ENCODE data around the gene RILPL2. TPM values are rescaled to one million over a fixed set of nuclear protein-coding genes. Genes with fewer than 3 reads are reported as not detected.
"Not testable (repeated sequence)": the region's sequence is repeated elsewhere in the genome, so short reads cannot be mapped to it uniquely, and the experiment has no call there.

RILPL2 gene, protein sequence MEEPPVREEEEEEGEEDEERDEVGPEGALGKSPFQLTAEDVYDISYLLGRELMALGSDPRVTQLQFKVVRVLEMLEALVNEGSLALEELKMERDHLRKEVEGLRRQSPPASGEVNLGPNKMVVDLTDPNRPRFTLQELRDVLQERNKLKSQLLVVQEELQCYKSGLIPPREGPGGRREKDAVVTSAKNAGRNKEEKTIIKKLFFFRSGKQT
- 2.8 TPM for total RNA-seq (ENCODE audit: unreplicated experiment)
- long read RNA-seq, full-length matches to known transcripts = 8 of 11 reads
- long read RNA-seq, partial matches to known transcripts = 1 of 11 reads
- long read RNA-seq, other reads (novel, unspliced or antisense) = 2 of 11 reads

DNA sequence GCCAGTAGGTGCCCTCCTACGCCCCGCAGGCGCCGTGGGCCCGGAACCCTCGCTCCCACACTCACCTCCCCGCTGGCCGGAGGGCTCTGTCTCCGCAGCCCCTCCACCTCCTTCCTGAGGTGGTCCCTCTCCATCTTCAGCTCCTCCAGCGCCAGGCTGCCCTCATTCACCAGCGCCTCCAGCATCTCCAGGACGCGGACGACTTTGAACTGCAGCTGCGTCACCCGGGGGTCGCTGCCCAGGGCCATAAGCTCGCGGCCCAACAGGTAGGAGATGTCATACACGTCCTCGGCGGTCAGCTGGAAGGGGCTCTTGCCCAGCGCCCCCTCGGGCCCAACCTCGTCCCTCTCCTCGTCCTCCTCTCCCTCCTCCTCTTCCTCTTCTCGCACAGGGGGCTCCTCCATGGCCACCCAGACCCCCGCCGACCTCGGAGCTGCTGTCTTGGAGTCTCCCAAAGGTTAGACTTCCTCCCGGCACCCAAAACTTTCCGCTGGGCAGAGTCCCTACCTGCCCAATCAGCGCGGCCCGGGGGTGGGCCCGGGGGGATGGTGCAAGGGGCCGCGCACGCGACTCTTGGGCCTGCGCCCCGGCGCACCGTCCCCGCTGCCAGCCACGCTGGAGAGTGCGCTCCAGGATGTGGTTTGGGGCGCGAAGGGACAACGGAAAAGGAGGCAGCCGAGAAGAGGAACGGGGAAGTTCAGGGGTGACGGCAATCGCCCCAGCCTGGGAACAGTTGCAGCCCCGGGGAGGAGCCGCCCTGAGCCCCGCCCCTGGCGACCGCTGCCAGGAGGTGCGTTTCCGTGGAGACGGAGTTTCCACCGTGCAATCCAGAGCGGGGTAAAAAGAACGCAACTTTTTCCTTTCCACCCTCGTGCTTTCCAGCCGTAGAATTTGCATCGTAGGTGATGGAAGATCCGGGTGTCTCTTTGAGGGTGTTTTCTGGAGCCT lies at the start of gene RILPL2:
TSS of gene RILPL2 (minus strand) at position 668 of the 948 bp plus-strand sequence. CDS start at position 404, 264 bp downstream.
- TF ChIP-seq, protein P1, sequence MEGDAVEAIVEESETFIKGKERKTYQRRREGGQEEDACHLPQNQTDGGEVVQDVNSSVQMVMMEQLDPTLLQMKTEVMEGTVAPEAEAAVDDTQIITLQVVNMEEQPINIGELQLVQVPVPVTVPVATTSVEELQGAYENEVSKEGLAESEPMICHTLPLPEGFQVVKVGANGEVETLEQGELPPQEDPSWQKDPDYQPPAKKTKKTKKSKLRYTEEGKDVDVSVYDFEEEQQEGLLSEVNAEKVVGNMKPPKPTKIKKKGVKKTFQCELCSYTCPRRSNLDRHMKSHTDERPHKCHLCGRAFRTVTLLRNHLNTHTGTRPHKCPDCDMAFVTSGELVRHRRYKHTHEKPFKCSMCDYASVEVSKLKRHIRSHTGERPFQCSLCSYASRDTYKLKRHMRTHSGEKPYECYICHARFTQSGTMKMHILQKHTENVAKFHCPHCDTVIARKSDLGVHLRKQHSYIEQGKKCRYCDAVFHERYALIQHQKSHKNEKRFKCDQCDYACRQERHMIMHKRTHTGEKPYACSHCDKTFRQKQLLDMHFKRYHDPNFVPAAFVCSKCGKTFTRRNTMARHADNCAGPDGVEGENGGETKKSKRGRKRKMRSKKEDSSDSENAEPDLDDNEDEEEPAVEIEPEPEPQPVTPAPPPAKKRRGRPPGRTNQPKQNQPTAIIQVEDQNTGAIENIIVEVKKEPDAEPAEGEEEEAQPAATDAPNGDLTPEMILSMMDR (IDR thresholded peaks at IDR 0.05; ENCODE audit: unreplicated experiment) = no peak
- Mint-ChIP-seq H3K27ac (ENCODE audit: unreplicated experiment) (no peak within 1 kb of the TSS), H3K9me3 (ENCODE audit: unreplicated experiment) (no peaks in the 10 kb centered on the region), H3K4me3 (ENCODE audit: unreplicated experiment) (peak within 1 kb of the TSS; percentile 93), H3K36me3 (ENCODE audit: low read depth, unreplicated experiment) (peaks cover 1% of the 10 kb centered on the region), H3K4me1 (ENCODE audit: unreplicated experiment) (no peaks in the 10 kb centered on the region), H3K27me3 (ENCODE audit: unreplicated experiment) (no peaks in the 10 kb centered on the region)
- peak; percentile 73 for DNase-seq (ENCODE audit: low spot score)

DNA sequence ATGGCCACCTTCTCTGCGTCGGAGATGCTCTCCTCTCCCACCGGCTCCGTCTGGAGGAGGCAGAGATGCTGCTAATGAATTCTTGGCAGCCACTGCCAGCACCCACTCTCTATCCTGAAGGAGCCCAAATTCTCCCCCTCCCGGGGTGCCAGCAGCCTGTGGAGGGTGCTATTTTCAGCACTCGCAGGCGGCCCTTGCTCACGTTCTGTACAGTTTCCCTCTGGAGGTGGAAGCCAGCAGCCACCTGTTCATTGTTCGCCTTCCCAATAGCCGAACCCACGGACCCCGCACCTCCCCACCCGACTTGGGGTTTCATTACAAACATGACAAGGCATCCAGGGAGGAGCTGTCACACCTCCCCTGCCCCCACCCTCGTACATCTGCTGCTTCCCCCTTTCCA lies 49.3 kb upstream of the RILPL2 start:
- Mint-ChIP-seq H3K4me3 (ENCODE audit: unreplicated experiment) (no peak overlapping the region), H3K4me1 (ENCODE audit: unreplicated experiment) (peaks cover 7% of the 10 kb centered on the region), H3K27me3 (ENCODE audit: unreplicated experiment) (peaks cover 6% of the 10 kb centered on the region), H3K27ac (ENCODE audit: unreplicated experiment) (no peak overlapping the region), H3K9me3 (ENCODE audit: unreplicated experiment) (no peaks in the 10 kb centered on the region), H3K36me3 (ENCODE audit: low read depth, unreplicated experiment) (peaks cover 10% of the 10 kb centered on the region)
- TF ChIP-seq, protein P1 (IDR thresholded peaks at IDR 0.05; ENCODE audit: unreplicated experiment) = no peak
- no peak for DNase-seq (ENCODE audit: low spot score)

DNA sequence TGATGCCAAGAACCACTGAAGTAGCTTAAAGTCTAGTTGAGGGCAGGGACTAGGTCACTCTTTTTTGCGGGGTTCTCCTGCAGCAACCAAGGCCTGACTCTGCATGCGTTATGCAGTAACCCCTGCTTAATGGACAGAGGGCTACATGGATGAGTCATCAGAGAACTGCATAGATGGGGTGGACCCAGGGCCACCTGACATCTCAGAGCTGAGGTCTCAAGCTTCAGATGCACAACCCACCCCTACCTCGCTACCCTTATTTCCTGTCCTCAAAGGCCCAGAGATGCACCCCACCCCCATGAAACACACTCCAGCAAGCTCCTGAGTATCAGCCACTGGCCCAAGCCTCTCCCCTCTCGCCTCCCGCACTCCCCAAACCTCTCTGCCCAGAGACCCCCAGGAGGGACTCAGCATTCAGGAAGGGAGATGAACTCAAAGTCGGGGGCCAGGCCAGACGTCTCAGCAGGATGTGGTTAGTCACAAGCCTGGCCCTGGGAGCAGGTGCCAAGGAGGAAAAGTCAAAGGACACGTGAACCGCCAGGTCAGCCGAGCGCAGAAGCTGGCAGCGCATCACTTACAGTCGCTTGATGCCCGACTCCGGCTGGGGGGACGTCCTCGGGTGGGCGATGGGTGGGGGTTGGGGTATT lies 47.2 kb upstream of the RILPL2 start:
- Mint-ChIP-seq H3K4me1 (ENCODE audit: unreplicated experiment) (peaks cover 7% of the 10 kb centered on the region), H3K27ac (ENCODE audit: unreplicated experiment) (no peak overlapping the region)

DNA sequence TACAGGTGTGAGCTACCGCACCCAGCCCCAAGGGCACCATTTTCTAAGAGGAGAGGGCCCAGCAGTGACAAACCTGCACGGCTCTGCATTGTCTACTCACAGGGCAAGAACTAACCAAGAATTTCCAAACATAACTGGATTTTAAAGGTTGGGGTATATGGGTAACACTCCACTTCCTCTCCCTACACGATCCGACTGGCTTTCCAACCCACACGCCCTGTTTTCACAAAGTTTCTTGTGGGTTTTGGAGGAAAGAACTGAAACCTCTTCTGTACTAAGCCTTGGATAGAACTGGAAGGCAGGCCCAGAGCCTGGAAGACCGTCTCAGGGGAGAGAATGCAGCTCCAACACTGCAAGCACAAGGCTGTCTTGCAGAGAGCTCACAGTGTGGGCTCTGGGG lies 46.4 kb upstream of the RILPL2 start:
- H3K4me1 Mint-ChIP-seq (ENCODE audit: unreplicated experiment) = peaks cover 7% of the 10 kb centered on the region
- no peak overlapping the region for H3K27ac Mint-ChIP-seq (ENCODE audit: unreplicated experiment)
- peaks cover 20% of the 10 kb centered on the region for H3K36me3 Mint-ChIP-seq (ENCODE audit: low read depth, unreplicated experiment)
- peak overlapping the region; percentile 9 for H3K4me3 Mint-ChIP-seq (ENCODE audit: unreplicated experiment)
- DNase-seq (ENCODE audit: low spot score) = no peak
- H3K9me3 Mint-ChIP-seq (ENCODE audit: unreplicated experiment) = no peaks in the 10 kb centered on the region
- peaks cover 6% of the 10 kb centered on the region for H3K27me3 Mint-ChIP-seq (ENCODE audit: unreplicated experiment)
- TF ChIP-seq, protein P1 (IDR thresholded peaks at IDR 0.05; ENCODE audit: unreplicated experiment) = no peak

More for the DNA sequence above, 47.2 kb upstream of the RILPL2 start:
- DNase-seq (ENCODE audit: low spot score) = no peak
- no peaks in the 10 kb centered on the region for H3K9me3 Mint-ChIP-seq (ENCODE audit: unreplicated experiment)
- H3K36me3 Mint-ChIP-seq (ENCODE audit: low read depth, unreplicated experiment) = peaks cover 19% of the 10 kb centered on the region
- H3K27me3 Mint-ChIP-seq (ENCODE audit: unreplicated experiment) = peaks cover 6% of the 10 kb centered on the region
- TF ChIP-seq, protein P1 (IDR thresholded peaks at IDR 0.05; ENCODE audit: unreplicated experiment) = no peak
- no peak overlapping the region for H3K4me3 Mint-ChIP-seq (ENCODE audit: unreplicated experiment)

DNA sequence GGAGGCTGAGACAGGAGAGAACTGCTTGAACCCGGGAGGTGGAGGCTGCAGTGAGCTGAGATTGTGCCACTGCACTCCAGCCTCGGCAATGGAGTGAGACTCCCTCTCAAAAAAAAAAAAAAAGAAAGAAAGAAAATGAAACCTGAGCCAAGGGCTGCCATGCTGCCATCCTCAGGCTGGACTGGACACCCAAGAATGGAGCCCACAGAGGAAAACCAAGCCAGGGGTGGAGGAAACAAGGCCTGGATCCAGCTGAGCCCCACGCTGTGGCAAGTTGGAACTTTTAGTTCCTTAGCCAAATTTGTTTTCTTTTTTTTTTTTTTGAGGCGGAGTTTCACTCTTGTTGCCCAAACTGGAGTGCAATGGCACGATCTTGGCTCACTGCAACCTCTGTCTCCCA lies 44.8 kb upstream of the RILPL2 start:
- H3K27ac Mint-ChIP-seq (ENCODE audit: unreplicated experiment); H3K27me3 Mint-ChIP-seq (ENCODE audit: unreplicated experiment); H3K9me3 Mint-ChIP-seq (ENCODE audit: unreplicated experiment); H3K4me3 Mint-ChIP-seq (ENCODE audit: unreplicated experiment); H3K4me1 Mint-ChIP-seq (ENCODE audit: unreplicated experiment); DNase-seq (ENCODE audit: low spot score): not testable (repeated sequence)
- H3K36me3 Mint-ChIP-seq (ENCODE audit: low read depth, unreplicated experiment) = peaks cover 26% of the 10 kb centered on the region

All from endothelial cell (in vitro differentiated cells).